NCI-H82 treated with DMSO at 0.1 percent for 48 hours (cell line): ENCODE data around the gene GET3.
A peak's percentile ranks its signal among the peaks of the same experiment; 100 is the strongest.
"Not testable (repeated sequence)": the region's sequence is repeated elsewhere in the genome, so short reads cannot be mapped to it uniquely, and the experiment has no call there.

Experiments used
- DNase-seq: peaks from one replicate; lab custom pipeline; 2025; ENCODE audit not compliant: unreplicated experiment; lab: John Stamatoyannopoulos, UW

Gene GET3

GRCh38 chr19:12715102-12715501 lies 22.2 kb upstream of the GET3 start:
- no peak for DNase-seq

GRCh38 chr19:12715929-12716328 lies 21.4 kb upstream of the GET3 start:
- no peak for DNase-seq

GRCh38 chr19:12720296-12720695 lies 17.0 kb upstream of the GET3 start:
- no peak for DNase-seq

- no peak for DNase-seq
Measured at GRCh38 chr19:12720851-12721655, 16.2 kb upstream of the GET3 start.

- DNase-seq: no peak
Measured at GRCh38 chr19:12721656-12722565, 15.4 kb upstream of the GET3 start.

- peak; percentile 98 for DNase-seq
Measured at GRCh38 chr19:12722566-12723380, 14.5 kb upstream of the GET3 start.

- DNase-seq: no peak
Measured at GRCh38 chr19:12723381-12723640, 14.0 kb upstream of the GET3 start.

GRCh38 chr19:12723641-12724426 lies 13.5 kb upstream of the GET3 start, which contains the start of gene TNPO2:
Gene TNPO2 (minus strand): TSS chr19:12723932. CDS start chr19:12720977, 2,955 bp downstream.
- DNase-seq: peak; percentile 88

- not testable (repeated sequence) for DNase-seq
Measured at GRCh38 chr19:12725612-12726011, 11.7 kb upstream of the GET3 start.

- DNase-seq: no peak
Measured at GRCh38 chr19:12726988-12727316, 10.3 kb upstream of the GET3 start.

- no peak for DNase-seq
Measured at GRCh38 chr19:12727745-12728433, 9.4 kb upstream of the GET3 start.

- DNase-seq: no peak
Measured at GRCh38 chr19:12730064-12730463, 7.2 kb upstream of the GET3 start.

GRCh38 chr19:12731337-12731736 lies 6.0 kb upstream of the GET3 start:
- no peak for DNase-seq

GRCh38 chr19:12733369-12734214 lies 3.7 kb upstream of the GET3 start:
- no peak for DNase-seq

- no peak for DNase-seq
Measured at GRCh38 chr19:12737835-12738351, 596 bp downstream of the GET3 start.

- DNase-seq: no peak
Measured at GRCh38 chr19:12745166-12745897, 8.0 kb downstream of the GET3 start.

GRCh38 chr19:12748489-12748888 lies 11.2 kb downstream of the GET3 start:
- DNase-seq: no peak

- DNase-seq: no peak
Measured at GRCh38 chr19:12749938-12750521, 12.7 kb downstream of the GET3 start.
